GM12878 (cell line): ENCODE data around the gene AOAH. TPM values are rescaled to one million over a fixed set of nuclear protein-coding genes. Genes with fewer than 3 reads are reported as not detected.

ENCODE experiments used
- ATAC-seq: fragments of 200-7000 bp; cut with Tn5 transposase; 3 replicates; pipeline ENCODE4 v1.9.1; 2020; ENCODE audit warnings: mild to moderate bottlenecking, moderate library complexity
- BruUV-seq: library from RNA; stranded (reverse); fragments of 400-500 nt; replicated peaks from 2 replicates; lab custom pipeline; 2021; lab: Mats Ljungman, UMichigan
- CTCF ChIA-PET: fragments of 300-600 bp; sonication (Branson Sonifier 250); formaldehyde crosslinking; extraction: SDS; loops from one replicate; lab custom pipeline; 2021; ENCODE audit warnings: inconsistent platforms; lab: Yijun Ruan, JAX
- POLR2A ChIA-PET: fragments of 350-600 bp; formaldehyde crosslinking; extraction: SDS; loops from one replicate; lab custom pipeline; 2021; ENCODE audit warnings: inconsistent platforms; lab: Charles Lee
- RAD21 ChIA-PET: fragments of 300-600 bp; sonication (Branson Sonifier 250); formaldehyde crosslinking; loops from one replicate; lab custom pipeline; 2023; ENCODE audit warnings: antibody characterized with exemption; ENCODE audit not compliant: unreplicated experiment; lab: Charles Lee
- SMC1A ChIA-PET: fragments of 300-600 bp; sonication (Branson Sonifier 250); formaldehyde crosslinking; loops from one replicate; lab custom pipeline; 2023; ENCODE audit not compliant: unreplicated experiment, uncharacterized antibody; lab: Charles Lee
- DNase-seq: peaks from one replicate; pipeline ENCODE4 v3.0.0-alpha.2; 2011; ENCODE audit warnings: low read depth, low spot score
- FAIRE-seq: peaks from 3 replicates; lab custom pipeline; 2011; peaks lifted over from hg19 to GRCh38; lab: Jason Lieb, UNC
- H2AFZ ChIP-seq: 2 replicates; pipeline ENCODE4 v1.6.0; 2011; ENCODE audit warnings: low read depth, low read length, control low read depth; ENCODE audit not compliant: control insufficient read depth
- H3K27ac ChIP-seq: 2 replicates; pipeline ENCODE4 v1.5.1; 2011; ENCODE audit warnings: control low read depth; ENCODE audit not compliant: control insufficient read depth, insufficient read depth
- H3K27me3 ChIP-seq, 2 experiments: replicated peaks in 1 of 2; 2 replicates each; pipeline versions ENCODE4 v1.6.0 to v1.6.1; 2011; ENCODE audit warnings: low read length in 1 of 2; ENCODE audit not compliant: control insufficient read depth in 2 of 2, insufficient read depth in 2 of 2
- H3K36me3 ChIP-seq, 2 experiments: 2 replicates each; pipeline ENCODE4 v1.5.1; 2011; ENCODE audit warnings: low read length in 1 of 2; ENCODE audit not compliant: control insufficient read depth in 2 of 2, insufficient read depth in 2 of 2
- H3K4me1 ChIP-seq: 2 replicates; pipeline ENCODE4 v1.6.1; 2011; ENCODE audit warnings: mild to moderate bottlenecking, low read length, moderate library complexity, mixed read lengths; ENCODE audit not compliant: control insufficient read depth, insufficient read depth
- H3K4me2 ChIP-seq: 2 replicates; pipeline ENCODE4 v1.6.0; 2011; ENCODE audit warnings: control low read depth; ENCODE audit not compliant: control insufficient read depth, insufficient read depth
- H3K4me3 ChIP-seq: fragments of 200-600 bp; sonication (generic); 2 replicates; pipeline ENCODE4 v1.5.1; 2016
- H3K79me2 ChIP-seq: 2 replicates; pipeline ENCODE4 v1.6.0; 2011; ENCODE audit warnings: low read length; ENCODE audit not compliant: control insufficient read depth, insufficient read depth
- H3K9ac ChIP-seq: 2 replicates; pipeline ENCODE4 v1.8.0; 2011; ENCODE audit warnings: low read length, control low read depth, mixed read lengths; ENCODE audit not compliant: control insufficient read depth, insufficient read depth
- H3K9me3 ChIP-seq: replicated peaks from 3 replicates; pipeline ENCODE4 v1.5.1; 2011; ENCODE audit warnings: mild to moderate bottlenecking, low read length; ENCODE audit not compliant: control insufficient read depth, insufficient read depth
- H4K20me1 ChIP-seq: 2 replicates; pipeline ENCODE4 v1.6.0; 2011; ENCODE audit not compliant: control insufficient read depth, insufficient read depth
- BACH1 ChIP-seq: fragments of 450-650 bp; IDR thresholded peaks from 2 replicates; pipeline ENCODE4 v1.6.1; 2017; ENCODE audit warnings: mild to moderate bottlenecking, borderline replicate concordance
- CEBPB ChIP-seq, 2 experiments: fragments of 150-350 bp in 1 of 2; IDR thresholded peaks; 2 replicates each; pipeline ENCODE4 v1.6.1; 2012 to 2014; ENCODE audit warnings: low read depth in 2 of 2, low read length in 2 of 2, borderline replicate concordance in 1 of 2, inconsistent platforms in 1 of 2
- CHD2 ChIP-seq: IDR thresholded peaks from 2 replicates; pipeline ENCODE4 v1.6.1; 2011; ENCODE audit warnings: low read depth, low read length, improper control_type of control experiment, borderline replicate concordance
- IRF4 ChIP-seq: IDR thresholded peaks from 2 replicates; pipeline ENCODE4 v1.6.1; 2011; ENCODE audit warnings: low read depth, low read length
- JUND ChIP-seq: IDR thresholded peaks from 2 replicates; pipeline ENCODE4 v1.6.1; 2012; ENCODE audit warnings: low read depth, mild to moderate bottlenecking, low read length, improper control_type of control experiment, moderate library complexity
- MYB ChIP-seq: fragments of 150-350 bp; IDR thresholded peaks from 2 replicates; pipeline ENCODE4 v1.6.1; 2014; ENCODE audit warnings: mild to moderate bottlenecking, low read depth, low read length, borderline replicate concordance
- NFXL1 ChIP-seq: fragments of 450-650 bp; IDR thresholded peaks from 2 replicates; pipeline ENCODE4 v1.6.1; 2017; ENCODE audit warnings: antibody characterized with exemption, mild to moderate bottlenecking, borderline replicate concordance
- NFYA ChIP-seq: IDR thresholded peaks from 2 replicates; pipeline ENCODE4 v1.6.1; 2011; ENCODE audit warnings: low read depth, mild to moderate bottlenecking, low read length, improper control_type of control experiment, borderline replicate concordance
- NFYB ChIP-seq: IDR thresholded peaks from 2 replicates; pipeline ENCODE4 v1.6.1; 2011; ENCODE audit warnings: low read depth, mild to moderate bottlenecking, low read length, improper control_type of control experiment, moderate library complexity; ENCODE audit not compliant: insufficient read depth
- SUPT20H ChIP-seq: IDR thresholded peaks from 2 replicates; pipeline ENCODE4 v1.6.1; 2011; ENCODE audit warnings: low read depth, mild to moderate bottlenecking, low read length, moderate library complexity, borderline replicate concordance; ENCODE audit not compliant: control insufficient read depth
- WGBS: methylation state at CpG from one replicate; pipeline ENCODE4 v1.1.6; 2016; ENCODE audit warnings: low lambda C conversion rate; ENCODE audit not compliant: insufficient replicate concordance, insufficient coverage; ENCODE audit errors: missing lambda C conversion rate; 5-methylcytosine and 5-hydroxymethylcytosine counted together
- in situ Hi-C: fragments of 300-500 bp; cut with MboI; formaldehyde crosslinking; loops from 9 replicates; pipeline ENCODE4 v1.14.3; 2018; ENCODE audit warnings: mixed read lengths
- intact Hi-C: fragments of 100-400 bp; cut with micrococcal nuclease; formaldehyde crosslinking; loops from one replicate; pipeline ENCODE4 v1.14.2; 2022; ENCODE audit not compliant: unreplicated experiment
- polyA plus RNA-seq, 11 experiments: library from polyadenylated mRNA; depleted of rRNA in 4 of 11; unstranded in 6 of 11; stranded (reverse) in 5 of 11; fragments of >200 nt; fragmentation: Nextera tagmentation in 4 of 11; fragmentation: Illumina TruSeq in 1 of 11; extraction: Ambion mirVana in 4 of 11; extraction: Trizol in 1 of 11; gene quantifications; 1 replicate in 1 of 11; 2 replicates in 10 of 11; pipeline versions ENCODE4 v1.2.1 to v1.2.3, GENCODE V29; 2011 to 2016; ENCODE audit warnings: inconsistent platforms in 2 of 11, missing spikeins in 2 of 11, low read depth in 1 of 11
- total RNA-seq, 4 experiments: library from RNA; depleted of rRNA in 3 of 4; stranded (reverse); fragments of >200 nt in 3 of 4; fragmentation: Illumina TruSeq in 1 of 4; extraction: Trizol in 1 of 4; gene quantifications; 2 replicates each; pipeline versions ENCODE4 v1.2.1 to v1.2.3, GENCODE V29; 2013 to 2021
- TF ChIP-seq, protein P1 (sequence below): fragments of 450-650 bp; IDR thresholded peaks from 2 replicates; pipeline ENCODE4 v1.6.1; 2016; ENCODE audit warnings: mild to moderate bottlenecking

The AOAH gene
- total and polyA plus RNA-seq, 10 of the 15 experiments (the other 5 are each of a cell fraction or from before 2014, with no cell fraction given): 0.32 to 2.8 (median 1.4) TPM

GRCh38 chr7:36711256-36711655 is 13.0 kb downstream of the AOAH start:
- H3K9me3 ChIP-seq: no peaks in the 10 kb centered on the region; the same call in 2 of the 3 replicates
- ChIA-PET SMC1A (no interaction called here), CTCF (no interaction called here), POLR2A (no interaction called here), RAD21 (no interaction called here)
- H2AFZ ChIP-seq: no peak overlapping the region
- no peak for ATAC-seq
- no peaks in the 10 kb centered on the region for H3K4me1 ChIP-seq
- no TSS peak for BruUV-seq
- in situ Hi-C loops (no loop called here), intact Hi-C loops (no loop called here)
- no peak for DNase-seq
- H3K27me3 ChIP-seq: no peaks in the 10 kb centered on the region
- TF ChIP-seq IRF4 (no peak), MYB (no peak), JUND (no peak), CHD2 (no peak), CEBPB (IDR thresholded peaks at IDR 0.05; ENCODE audit: borderline replicate concordance in 1 of 2, low read depth in 2 of 2, low read length in 2 of 2) (no peak), BACH1 (no peak), SUPT20H (no peak), NFXL1 (no peak), NFYB (no peak), NFYA (no peak)
- TF ChIP-seq, protein P1, sequence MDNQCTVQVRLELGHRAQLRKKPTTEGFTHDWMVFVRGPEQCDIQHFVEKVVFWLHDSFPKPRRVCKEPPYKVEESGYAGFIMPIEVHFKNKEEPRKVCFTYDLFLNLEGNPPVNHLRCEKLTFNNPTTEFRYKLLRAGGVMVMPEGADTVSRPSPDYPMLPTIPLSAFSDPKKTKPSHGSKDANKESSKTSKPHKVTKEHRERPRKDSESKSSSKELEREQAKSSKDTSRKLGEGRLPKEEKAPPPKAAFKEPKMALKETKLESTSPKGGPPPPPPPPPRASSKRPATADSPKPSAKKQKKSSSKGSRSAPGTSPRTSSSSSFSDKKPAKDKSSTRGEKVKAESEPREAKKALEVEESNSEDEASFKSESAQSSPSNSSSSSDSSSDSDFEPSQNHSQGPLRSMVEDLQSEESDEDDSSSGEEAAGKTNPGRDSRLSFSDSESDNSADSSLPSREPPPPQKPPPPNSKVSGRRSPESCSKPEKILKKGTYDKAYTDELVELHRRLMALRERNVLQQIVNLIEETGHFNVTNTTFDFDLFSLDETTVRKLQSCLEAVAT: no peak
- no peak overlapping the region for H3K4me2 ChIP-seq
- H3K9ac ChIP-seq: no peak overlapping the region
- H3K4me3 ChIP-seq: no peak overlapping the region
- FAIRE-seq: no peak
- no peak overlapping the region for H3K27ac ChIP-seq
- H4K20me1 ChIP-seq: no peaks in the 10 kb centered on the region
- WGBS: 0% methylated on average over 1 of the region's 1 CpG
- no peaks in the 10 kb centered on the region for H3K79me2 ChIP-seq
- H3K36me3 ChIP-seq: no peaks in the 10 kb centered on the region
